Measurements from ENCODE around the gene ANKRD29. TPM values are rescaled to one million over a fixed set of nuclear protein-coding genes. Genes with fewer than 3 reads are reported as not detected.
A peak's percentile ranks its signal among the peaks of the same experiment; 100 is the strongest.

The ANKRD29 gene
- total and polyA plus RNA-seq, 10 of the 15 experiments (the other 5 are each of a cell fraction or from before 2014, with no cell fraction given), result 0.53 to 9.2 (median 1.6) TPM

GRCh38 chr18:23586249-23587196, 76.2 kb downstream of the ANKRD29 start, which contains the start of gene NPC1 (continued):
- TF ChIP-seq CBX5 (IDR thresholded peaks at IDR 0.05; ENCODE audit: low read depth) (no peak), SIX5 (IDR thresholded peaks at IDR 0.05; ENCODE audit: low read depth, low read length, severe bottlenecking) (no peak), NKRF (conservative IDR thresholded peaks at IDR 0.05) (peak; percentile 84), CHD2 (IDR thresholded peaks at IDR 0.05; ENCODE audit: borderline replicate concordance, low read depth, low read length) (peak; percentile 17; the same call in 1 of the 2 replicates), BHLHE40 (IDR thresholded peaks at IDR 0.05; ENCODE audit: borderline replicate concordance in 1 of 2, low read depth in 2 of 2, low read length in 1 of 2) (peak in 1 of 2 experiments; percentile 45; a peak in 3 of 4 replicates), YY1 (IDR thresholded peaks at IDR 0.05; ENCODE audit: low read depth, low read length) (peak; percentile 75), MLLT1 (IDR thresholded peaks at IDR 0.05) (peak; percentile 68), RUNX3 (IDR thresholded peaks at IDR 0.05; ENCODE audit: low read length) (peak; percentile 44), FOXM1 (IDR thresholded peaks at IDR 0.05; ENCODE audit: low read depth, low read length) (no peak), SUZ12 (IDR thresholded peaks at IDR 0.05; ENCODE audit: unreplicated experiment) (no peak), SUPT20H (IDR thresholded peaks at IDR 0.05; ENCODE audit: borderline replicate concordance, control insufficient read depth, low read depth, low read length) (no peak), CHD1 (IDR thresholded peaks at IDR 0.05; ENCODE audit: low read depth, low read length) (no peak), BCL11A (IDR thresholded peaks at IDR 0.05; ENCODE audit: low read depth, low read length) (no peak)
- TF ChIP-seq, protein P1, sequence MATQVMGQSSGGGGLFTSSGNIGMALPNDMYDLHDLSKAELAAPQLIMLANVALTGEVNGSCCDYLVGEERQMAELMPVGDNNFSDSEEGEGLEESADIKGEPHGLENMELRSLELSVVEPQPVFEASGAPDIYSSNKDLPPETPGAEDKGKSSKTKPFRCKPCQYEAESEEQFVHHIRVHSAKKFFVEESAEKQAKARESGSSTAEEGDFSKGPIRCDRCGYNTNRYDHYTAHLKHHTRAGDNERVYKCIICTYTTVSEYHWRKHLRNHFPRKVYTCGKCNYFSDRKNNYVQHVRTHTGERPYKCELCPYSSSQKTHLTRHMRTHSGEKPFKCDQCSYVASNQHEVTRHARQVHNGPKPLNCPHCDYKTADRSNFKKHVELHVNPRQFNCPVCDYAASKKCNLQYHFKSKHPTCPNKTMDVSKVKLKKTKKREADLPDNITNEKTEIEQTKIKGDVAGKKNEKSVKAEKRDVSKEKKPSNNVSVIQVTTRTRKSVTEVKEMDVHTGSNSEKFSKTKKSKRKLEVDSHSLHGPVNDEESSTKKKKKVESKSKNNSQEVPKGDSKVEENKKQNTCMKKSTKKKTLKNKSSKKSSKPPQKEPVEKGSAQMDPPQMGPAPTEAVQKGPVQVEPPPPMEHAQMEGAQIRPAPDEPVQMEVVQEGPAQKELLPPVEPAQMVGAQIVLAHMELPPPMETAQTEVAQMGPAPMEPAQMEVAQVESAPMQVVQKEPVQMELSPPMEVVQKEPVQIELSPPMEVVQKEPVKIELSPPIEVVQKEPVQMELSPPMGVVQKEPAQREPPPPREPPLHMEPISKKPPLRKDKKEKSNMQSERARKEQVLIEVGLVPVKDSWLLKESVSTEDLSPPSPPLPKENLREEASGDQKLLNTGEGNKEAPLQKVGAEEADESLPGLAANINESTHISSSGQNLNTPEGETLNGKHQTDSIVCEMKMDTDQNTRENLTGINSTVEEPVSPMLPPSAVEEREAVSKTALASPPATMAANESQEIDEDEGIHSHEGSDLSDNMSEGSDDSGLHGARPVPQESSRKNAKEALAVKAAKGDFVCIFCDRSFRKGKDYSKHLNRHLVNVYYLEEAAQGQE (IDR thresholded peaks at IDR 0.05; ENCODE audit: low read depth, low read length), result peak; percentile 49
- TF ChIP-seq, protein P2, sequence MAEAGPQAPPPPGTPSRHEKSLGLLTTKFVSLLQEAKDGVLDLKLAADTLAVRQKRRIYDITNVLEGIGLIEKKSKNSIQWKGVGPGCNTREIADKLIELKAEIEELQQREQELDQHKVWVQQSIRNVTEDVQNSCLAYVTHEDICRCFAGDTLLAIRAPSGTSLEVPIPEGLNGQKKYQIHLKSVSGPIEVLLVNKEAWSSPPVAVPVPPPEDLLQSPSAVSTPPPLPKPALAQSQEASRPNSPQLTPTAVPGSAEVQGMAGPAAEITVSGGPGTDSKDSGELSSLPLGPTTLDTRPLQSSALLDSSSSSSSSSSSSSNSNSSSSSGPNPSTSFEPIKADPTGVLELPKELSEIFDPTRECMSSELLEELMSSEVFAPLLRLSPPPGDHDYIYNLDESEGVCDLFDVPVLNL (IDR thresholded peaks at IDR 0.05; ENCODE audit: low read depth, low read length), result peak; percentile 69
- TF ChIP-seq, protein P3, sequence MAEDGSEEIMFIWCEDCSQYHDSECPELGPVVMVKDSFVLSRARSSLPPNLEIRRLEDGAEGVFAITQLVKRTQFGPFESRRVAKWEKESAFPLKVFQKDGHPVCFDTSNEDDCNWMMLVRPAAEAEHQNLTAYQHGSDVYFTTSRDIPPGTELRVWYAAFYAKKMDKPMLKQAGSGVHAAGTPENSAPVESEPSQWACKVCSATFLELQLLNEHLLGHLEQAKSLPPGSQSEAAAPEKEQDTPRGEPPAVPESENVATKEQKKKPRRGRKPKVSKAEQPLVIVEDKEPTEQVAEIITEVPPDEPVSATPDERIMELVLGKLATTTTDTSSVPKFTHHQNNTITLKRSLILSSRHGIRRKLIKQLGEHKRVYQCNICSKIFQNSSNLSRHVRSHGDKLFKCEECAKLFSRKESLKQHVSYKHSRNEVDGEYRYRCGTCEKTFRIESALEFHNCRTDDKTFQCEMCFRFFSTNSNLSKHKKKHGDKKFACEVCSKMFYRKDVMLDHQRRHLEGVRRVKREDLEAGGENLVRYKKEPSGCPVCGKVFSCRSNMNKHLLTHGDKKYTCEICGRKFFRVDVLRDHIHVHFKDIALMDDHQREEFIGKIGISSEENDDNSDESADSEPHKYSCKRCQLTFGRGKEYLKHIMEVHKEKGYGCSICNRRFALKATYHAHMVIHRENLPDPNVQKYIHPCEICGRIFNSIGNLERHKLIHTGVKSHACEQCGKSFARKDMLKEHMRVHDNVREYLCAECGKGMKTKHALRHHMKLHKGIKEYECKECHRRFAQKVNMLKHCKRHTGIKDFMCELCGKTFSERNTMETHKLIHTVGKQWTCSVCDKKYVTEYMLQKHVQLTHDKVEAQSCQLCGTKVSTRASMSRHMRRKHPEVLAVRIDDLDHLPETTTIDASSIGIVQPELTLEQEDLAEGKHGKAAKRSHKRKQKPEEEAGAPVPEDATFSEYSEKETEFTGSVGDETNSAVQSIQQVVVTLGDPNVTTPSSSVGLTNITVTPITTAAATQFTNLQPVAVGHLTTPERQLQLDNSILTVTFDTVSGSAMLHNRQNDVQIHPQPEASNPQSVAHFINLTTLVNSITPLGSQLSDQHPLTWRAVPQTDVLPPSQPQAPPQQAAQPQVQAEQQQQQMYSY (CRISPR knock-in tag; IDR thresholded peaks at IDR 0.05), result no peak
